ENCODE measurements around the gene CCDC116. TPM values are rescaled to one million over a fixed set of nuclear protein-coding genes. Genes with fewer than 3 reads are reported as not detected.

CCDC116 gene
- total RNA-seq, 2 donors from 2014 or later = 0.54 TPM; not detected in 1

DNA sequence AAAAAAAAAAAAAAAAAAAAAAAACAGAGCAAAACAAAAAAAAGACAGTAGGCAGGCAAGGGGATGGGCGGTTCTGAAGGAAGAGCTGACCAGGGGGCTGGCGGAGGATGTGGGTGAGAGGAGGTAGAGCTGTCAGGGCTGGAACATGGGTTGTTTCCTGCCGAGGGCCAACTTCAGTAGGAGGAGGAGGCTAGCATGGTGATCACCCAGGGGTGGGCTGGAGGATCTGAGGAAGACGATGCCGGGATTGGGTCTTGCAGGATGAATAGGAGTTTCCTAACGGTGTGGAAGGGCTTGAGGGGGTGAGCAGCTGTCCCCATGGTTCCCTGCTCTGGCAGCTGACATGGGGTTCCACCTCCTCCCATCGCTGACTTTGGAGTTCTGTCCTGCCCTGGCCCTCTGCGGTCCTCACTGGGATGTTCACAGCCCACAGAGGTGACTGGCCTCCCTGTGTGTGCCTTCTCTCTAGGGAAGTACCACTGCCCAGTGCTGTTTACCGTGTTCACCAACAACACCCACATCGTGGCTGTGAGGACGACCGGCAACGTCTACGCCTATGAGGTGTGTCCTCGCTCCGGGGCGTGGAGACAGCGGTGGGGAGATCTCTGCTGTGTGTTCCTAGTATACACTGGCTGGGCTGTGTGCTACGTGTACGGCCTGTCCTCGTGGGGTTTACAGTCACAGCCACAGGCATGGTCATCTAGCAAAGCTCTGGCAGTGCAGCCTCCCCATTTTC, 48.4 kb downstream of the CCDC116 start:
- Mint-ChIP-seq H3K9me3 (no peaks in the 10 kb centered on the region), H3K36me3 (peaks cover 0 to 5% of the 10 kb centered on the region in 2 donors), H3K27ac (peak overlapping the region; percentile 30 to 77)
- DNase-seq (ENCODE audit: low spot score in 2 of 2) (no peak), ATAC-seq (no peak)

DNA sequence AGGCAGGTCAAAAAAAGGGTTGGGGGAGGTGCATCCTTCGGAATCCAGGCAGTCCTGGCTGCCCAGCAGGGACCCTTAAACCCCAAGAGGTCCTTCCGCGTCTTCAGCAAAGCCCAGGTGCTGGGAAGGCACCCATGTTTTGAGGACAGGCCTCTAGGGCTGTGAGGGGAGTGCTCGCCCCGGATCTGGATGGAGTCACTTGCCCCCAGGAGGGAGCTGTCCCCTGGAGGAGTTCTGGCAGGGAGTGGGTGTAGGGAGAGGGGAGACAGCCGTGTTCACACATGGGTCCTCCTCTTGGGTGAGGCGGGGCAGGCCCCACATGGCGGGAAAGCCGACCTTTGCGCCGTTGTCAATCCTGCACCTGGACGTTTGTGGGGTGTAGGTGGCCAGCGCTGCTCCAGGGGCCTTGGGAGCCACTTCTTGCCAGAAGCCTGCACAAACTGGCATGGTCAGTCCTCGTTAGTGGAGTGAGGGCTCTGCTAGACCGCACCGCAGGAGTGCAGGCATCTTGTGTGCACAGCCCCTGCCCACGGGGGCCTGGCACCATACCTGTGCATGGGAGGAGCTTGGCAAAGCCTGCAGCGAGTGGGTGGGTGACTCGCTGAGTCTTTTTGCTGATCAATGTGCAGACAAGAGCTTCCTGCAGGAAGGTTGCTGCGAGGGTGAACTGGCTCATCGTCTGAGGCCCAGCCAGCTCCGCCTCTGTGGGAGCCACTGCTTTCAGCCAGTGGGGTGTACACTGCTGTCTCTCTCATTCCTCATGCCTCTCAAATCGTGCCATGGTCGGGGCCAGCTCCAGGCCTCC, 49.2 kb downstream of the CCDC116 start:
- no peaks in the 10 kb centered on the region for H3K36me3 Mint-ChIP-seq
- ATAC-seq (peak in 1 of 2 donors; percentile 28), DNase-seq (ENCODE audit: low spot score in 2 of 2) (no peak)
- no peaks in the 10 kb centered on the region for H3K9me3 Mint-ChIP-seq
- H3K27ac Mint-ChIP-seq = peak overlapping the region in 1 of 2 donors; percentile 79

DNA sequence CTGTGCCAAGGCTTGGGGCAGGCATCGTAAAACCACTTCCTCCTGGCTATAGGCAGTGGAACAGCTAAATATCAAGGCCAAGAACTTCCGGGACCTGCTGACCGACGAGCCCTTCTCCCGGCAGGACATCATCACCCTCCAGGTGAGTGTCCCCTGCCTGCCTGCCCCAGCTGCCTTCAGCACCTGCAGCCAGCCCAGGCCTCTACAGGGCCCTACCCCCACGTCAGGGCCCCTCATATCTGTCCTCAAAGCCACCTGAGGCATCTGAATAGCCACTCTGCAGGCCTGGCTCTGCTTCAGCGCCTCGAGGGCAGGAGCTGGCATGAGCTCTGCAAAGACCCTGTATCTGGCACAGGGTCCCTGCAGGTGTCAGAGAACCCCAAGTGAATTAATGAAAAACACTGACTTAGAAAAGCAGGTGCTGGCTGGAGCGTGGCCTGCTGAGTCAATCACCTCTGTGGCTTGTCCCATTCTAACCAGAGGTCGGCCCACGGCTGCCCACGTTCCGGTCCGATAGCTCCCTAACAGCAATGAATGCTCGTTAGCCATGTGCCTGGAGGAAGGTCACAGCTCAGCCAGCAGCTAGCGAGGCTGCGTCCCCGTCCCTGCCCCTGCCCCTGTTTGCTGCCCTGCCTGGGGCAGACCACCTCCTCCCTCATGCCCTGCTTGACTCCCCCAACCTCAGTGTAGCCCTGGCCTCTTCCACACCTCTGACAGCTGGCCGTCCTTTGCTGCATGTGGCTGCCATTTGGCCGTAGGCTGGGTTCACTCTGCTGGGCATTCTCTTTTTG, 50.0 kb downstream of the CCDC116 start:
- DNase-seq (ENCODE audit: low spot score in 2 of 2) (no peak), ATAC-seq (no peak)
- Mint-ChIP-seq H3K9me3 (no peaks in the 10 kb centered on the region), H3K27ac (peak overlapping the region in 1 of 2 donors; percentile 79), H3K36me3 (no peaks in the 10 kb centered on the region)

DNA sequence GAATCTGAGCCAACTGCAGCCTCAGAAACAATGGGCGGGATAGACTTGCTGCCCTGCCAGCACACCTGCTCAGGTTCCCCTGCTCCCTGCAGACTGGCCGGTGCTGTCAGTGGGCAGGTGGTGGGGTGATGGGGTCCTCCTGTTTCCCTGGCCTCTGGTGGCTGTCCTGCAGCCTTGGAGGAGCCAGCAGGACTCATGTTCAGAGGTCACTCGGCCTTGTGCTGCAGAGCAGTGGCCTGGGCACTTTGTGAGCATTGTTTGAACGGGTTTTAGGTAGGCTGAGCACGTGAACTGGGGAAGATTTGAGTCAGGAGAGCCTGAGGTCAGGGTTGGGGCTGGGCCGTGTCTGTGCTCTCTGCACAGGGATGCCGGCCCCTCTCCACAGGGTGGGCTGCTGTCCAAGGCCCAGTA, 50.8 kb downstream of the CCDC116 start:
- no peaks in the 10 kb centered on the region for H3K9me3 Mint-ChIP-seq
- no peaks in the 10 kb centered on the region for H3K36me3 Mint-ChIP-seq
- no peak overlapping the region for H3K27ac Mint-ChIP-seq
- ATAC-seq (no peak), DNase-seq (ENCODE audit: low spot score in 2 of 2) (no peak)

DNA sequence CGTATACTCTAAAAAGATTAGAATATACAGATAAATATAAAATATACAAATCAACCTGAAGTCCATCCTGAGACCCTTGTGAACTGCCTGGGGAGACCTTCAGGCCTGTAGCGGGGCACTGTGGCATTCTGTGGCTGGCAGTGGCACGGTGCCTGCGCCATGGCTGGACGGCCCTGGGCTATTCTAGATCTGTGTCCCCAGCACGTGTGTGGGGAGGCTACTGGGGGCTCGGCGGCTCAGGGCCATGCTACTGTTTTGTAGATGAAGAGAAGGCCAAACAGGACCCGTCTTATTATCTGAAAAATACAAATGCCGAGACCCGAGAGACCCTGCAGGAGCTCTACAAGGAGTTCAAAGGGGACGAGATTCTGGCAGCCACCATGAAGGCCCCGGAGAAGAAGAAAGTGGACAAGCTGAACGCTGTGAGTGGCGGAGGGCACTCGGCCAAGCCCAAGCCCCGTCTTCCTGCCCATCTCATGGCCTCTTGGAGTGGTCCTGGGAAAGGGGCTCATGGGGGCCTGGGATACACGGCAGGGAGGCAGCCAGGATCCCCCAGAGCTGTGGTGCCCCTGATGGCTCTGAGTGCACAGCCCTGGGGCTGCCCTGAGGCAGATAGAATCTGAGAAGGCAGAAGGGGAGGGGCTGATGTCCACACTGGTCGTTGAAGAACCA, 52.1 kb downstream of the CCDC116 start:
- no peaks in the 10 kb centered on the region for H3K36me3 Mint-ChIP-seq
- no peak overlapping the region for H3K27ac Mint-ChIP-seq
- DNase-seq (ENCODE audit: low spot score in 2 of 2) (no peak), ATAC-seq (no peak)
- H3K9me3 Mint-ChIP-seq = no peaks in the 10 kb centered on the region

DNA sequence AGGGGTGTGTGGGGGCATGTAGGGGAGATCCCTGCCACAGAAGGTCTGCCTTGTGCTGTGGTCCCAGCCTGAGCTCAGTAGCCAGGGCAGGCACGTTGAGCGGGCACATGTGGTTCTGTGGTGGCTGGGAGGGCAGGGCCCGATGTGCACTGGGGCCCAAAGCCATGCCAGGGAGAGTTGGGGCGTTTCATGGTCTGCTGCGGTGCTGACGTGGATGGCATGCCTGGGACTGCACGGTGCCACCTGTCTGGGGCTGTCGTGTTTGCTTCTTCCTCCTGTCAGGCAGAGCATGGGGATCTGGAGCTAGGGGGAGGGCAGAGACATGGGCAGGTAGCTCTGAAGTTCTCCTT, 52.6 kb downstream of the CCDC116 start:
- Mint-ChIP-seq H3K36me3 (no peaks in the 10 kb centered on the region), H3K9me3 (no peaks in the 10 kb centered on the region), H3K27ac (no peak overlapping the region)
- no peak for DNase-seq (ENCODE audit: low spot score in 2 of 2)
- no peak for ATAC-seq

DNA sequence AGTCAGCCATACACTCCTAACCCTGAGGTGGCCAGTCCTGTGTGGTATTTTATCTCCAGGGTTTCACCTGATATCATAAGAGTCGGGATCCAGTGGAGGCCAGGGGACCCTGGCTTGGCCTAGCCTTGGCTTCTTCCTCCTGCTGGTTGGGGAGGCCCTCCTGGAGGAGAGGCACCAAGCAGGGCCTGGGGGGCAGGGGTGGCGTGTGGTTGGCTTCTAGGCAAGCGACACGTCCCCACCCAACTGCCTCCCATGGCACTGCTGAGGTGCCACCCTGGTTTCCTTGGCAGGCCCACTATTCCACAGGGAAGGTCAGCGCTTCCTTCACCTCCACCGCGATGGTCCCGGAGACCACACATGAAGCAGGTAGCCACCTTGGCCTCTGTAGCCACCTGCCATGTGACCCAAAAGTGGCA, 53.6 kb downstream of the CCDC116 start:
- no peak overlapping the region for H3K27ac Mint-ChIP-seq
- no peaks in the 10 kb centered on the region for H3K36me3 Mint-ChIP-seq
- no peaks in the 10 kb centered on the region for H3K9me3 Mint-ChIP-seq
- no peak for ATAC-seq
- DNase-seq (ENCODE audit: low spot score in 2 of 2) = no peak

Other genes with a start within 250 kb of the CCDC116 start
- under 1 TPM; 0.07 to 0.27 TPM for gene RIMBP3B, start 249.0 kb upstream of the CCDC116 start, total RNA-seq
- 1 to 10 TPM; 6.0 to 6.8 TPM for gene HIC2, start 215.4 kb upstream of the CCDC116 start, total RNA-seq
- gene TMEM191C, start 165.4 kb upstream of the CCDC116 start, total RNA-seq = 1 to 10 TPM in 1 of 2 donors, under 1 TPM in 1; 0.93 to 3.2 TPM
- gene RIMBP3C, start 81.3 kb upstream of the CCDC116 start, total RNA-seq = under 1 TPM; 0.25 to 0.33 TPM
- 10 to 100 TPM; 46.1 to 62.5 TPM for gene UBE2L3, start 65.0 kb upstream of the CCDC116 start, total RNA-seq
- gene YDJC, start 2.7 kb upstream of the CCDC116 start, total RNA-seq = 10 to 100 TPM; 26.9 to 47.9 TPM
- gene SDF2L1, start 9.5 kb downstream of the CCDC116 start, total RNA-seq = 10 to 100 TPM; 25.3 to 27.8 TPM
- gene PPIL2, start 33.3 kb downstream of the CCDC116 start, total RNA-seq = 10 to 100 TPM; 33.9 to 50.5 TPM
- 1 to 10 TPM; 2.4 to 4.9 TPM for gene YPEL1, start 103.0 kb downstream of the CCDC116 start, total RNA-seq
- 10 to 100 TPM; 80.3 to 92.6 TPM for gene MAPK1, start 234.9 kb downstream of the CCDC116 start, total RNA-seq

Data from activated naive CD4-positive, alpha-beta T cell treated with anti-CD3 and anti-CD28 coated beads, Interleukin-2, amount 50 U/mL, for 72 hours (primary cell).